ENCODE results near the gene TSC22D3.

DNA sequence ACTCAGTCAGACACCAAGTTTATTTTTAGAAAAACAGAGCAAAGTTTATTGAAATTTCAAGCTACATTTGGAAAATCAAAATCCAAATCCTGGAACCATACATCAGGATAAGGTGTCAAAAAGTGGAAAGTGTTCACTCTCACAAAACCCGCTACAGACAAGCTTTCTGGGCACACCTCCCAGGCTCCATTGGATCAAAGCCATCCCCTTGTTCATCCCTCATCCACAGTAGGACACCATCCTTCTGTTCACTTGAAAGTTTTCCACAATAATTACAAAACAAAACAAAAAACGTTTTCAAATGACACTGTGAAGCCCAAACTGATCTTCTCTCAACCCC is 62.4 kb downstream of the TSC22D3 start:
- TF ChIP-seq, protein P1, sequence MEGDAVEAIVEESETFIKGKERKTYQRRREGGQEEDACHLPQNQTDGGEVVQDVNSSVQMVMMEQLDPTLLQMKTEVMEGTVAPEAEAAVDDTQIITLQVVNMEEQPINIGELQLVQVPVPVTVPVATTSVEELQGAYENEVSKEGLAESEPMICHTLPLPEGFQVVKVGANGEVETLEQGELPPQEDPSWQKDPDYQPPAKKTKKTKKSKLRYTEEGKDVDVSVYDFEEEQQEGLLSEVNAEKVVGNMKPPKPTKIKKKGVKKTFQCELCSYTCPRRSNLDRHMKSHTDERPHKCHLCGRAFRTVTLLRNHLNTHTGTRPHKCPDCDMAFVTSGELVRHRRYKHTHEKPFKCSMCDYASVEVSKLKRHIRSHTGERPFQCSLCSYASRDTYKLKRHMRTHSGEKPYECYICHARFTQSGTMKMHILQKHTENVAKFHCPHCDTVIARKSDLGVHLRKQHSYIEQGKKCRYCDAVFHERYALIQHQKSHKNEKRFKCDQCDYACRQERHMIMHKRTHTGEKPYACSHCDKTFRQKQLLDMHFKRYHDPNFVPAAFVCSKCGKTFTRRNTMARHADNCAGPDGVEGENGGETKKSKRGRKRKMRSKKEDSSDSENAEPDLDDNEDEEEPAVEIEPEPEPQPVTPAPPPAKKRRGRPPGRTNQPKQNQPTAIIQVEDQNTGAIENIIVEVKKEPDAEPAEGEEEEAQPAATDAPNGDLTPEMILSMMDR (IDR thresholded peaks at IDR 0.05), result no peak
- TF ChIP-seq POLR2A (IDR thresholded peaks at IDR 0.05), result no peak

Measured in uterus (tissue), 2 donors.